ENCODE measurements around the gene CITED4.

Gene CITED4

GRCh38 chr1:40878906-40879305, 16.7 kb upstream of the CITED4 start:
- DNase-seq (ENCODE audit: extremely low spot score): no peak
- ChIA-PET POLR2A (no interaction called here), CTCF (interaction anchor here (0.8 kb wide), 1 partner anchor 74 kb away, joined by 4 read pairs; no protein-coding TSS in a partner anchor)
- TF ChIP-seq ARNT (IDR thresholded peaks at IDR 0.05) (no peak), LEF1 (IDR thresholded peaks at IDR 0.05; ENCODE audit: borderline replicate concordance) (no peak), SUZ12 (IDR thresholded peaks at IDR 0.05) (no peak), ZNF384 (IDR thresholded peaks at IDR 0.05) (no peak), HDGF (IDR thresholded peaks at IDR 0.05; ENCODE audit: borderline replicate concordance) (no peak), CTBP1 (IDR thresholded peaks at IDR 0.05; ENCODE audit: borderline replicate concordance) (no peak), PKNOX1 (IDR thresholded peaks at IDR 0.05) (no peak), FOXM1 (IDR thresholded peaks at IDR 0.05; ENCODE audit: borderline replicate concordance) (no peak), SP1 (IDR thresholded peaks at IDR 0.05) (no peak), BHLHE40 (IDR thresholded peaks at IDR 0.05; ENCODE audit: borderline replicate concordance) (no peak), ELF4 (IDR thresholded peaks at IDR 0.05) (no peak), TARDBP (IDR thresholded peaks at IDR 0.05) (no peak), NFRKB (IDR thresholded peaks at IDR 0.05) (no peak), FOXA1 (IDR thresholded peaks at IDR 0.05) (no peak), FOXK2 (IDR thresholded peaks at IDR 0.05) (no peak), L3MBTL2 (conservative IDR thresholded peaks at IDR 0.05) (no peak)

GRCh38 chr1:40877698-40878097, 15.5 kb upstream of the CITED4 start:
- ChIA-PET POLR2A (interaction anchor here (0.8 kb wide), 1 partner anchor 15 kb away, joined by 4 read pairs; the partner anchor contains the start of gene CITED4), CTCF (no interaction called here)
- DNase-seq (ENCODE audit: extremely low spot score): no peak
- no peak for TF ChIP-seq TARDBP (IDR thresholded peaks at IDR 0.05)
- TF ChIP-seq ELF4 (IDR thresholded peaks at IDR 0.05): no peak
- no peak for TF ChIP-seq FOXK2 (IDR thresholded peaks at IDR 0.05)
- TF ChIP-seq BHLHE40 (IDR thresholded peaks at IDR 0.05; ENCODE audit: borderline replicate concordance): no peak
- no peak for TF ChIP-seq FOXM1 (IDR thresholded peaks at IDR 0.05; ENCODE audit: borderline replicate concordance)
- no peak for TF ChIP-seq CTBP1 (IDR thresholded peaks at IDR 0.05; ENCODE audit: borderline replicate concordance)
- no peak for TF ChIP-seq LEF1 (IDR thresholded peaks at IDR 0.05; ENCODE audit: borderline replicate concordance)
- TF ChIP-seq ARNT (IDR thresholded peaks at IDR 0.05): no peak
- no peak for TF ChIP-seq NFRKB (IDR thresholded peaks at IDR 0.05)
- TF ChIP-seq SUZ12 (IDR thresholded peaks at IDR 0.05): no peak
- TF ChIP-seq SP1 (IDR thresholded peaks at IDR 0.05): no peak
- TF ChIP-seq HDGF (IDR thresholded peaks at IDR 0.05; ENCODE audit: borderline replicate concordance): no peak
- no peak for TF ChIP-seq ZNF384 (IDR thresholded peaks at IDR 0.05)
- no peak for TF ChIP-seq FOXA1 (IDR thresholded peaks at IDR 0.05)
- TF ChIP-seq L3MBTL2 (conservative IDR thresholded peaks at IDR 0.05): no peak
- TF ChIP-seq PKNOX1 (IDR thresholded peaks at IDR 0.05): no peak

- CTCF ChIA-PET: no interaction called here
- TF ChIP-seq TARDBP (IDR thresholded peaks at IDR 0.05) (no peak), SP1 (IDR thresholded peaks at IDR 0.05) (no peak), SUZ12 (IDR thresholded peaks at IDR 0.05) (no peak), CTBP1 (IDR thresholded peaks at IDR 0.05; ENCODE audit: borderline replicate concordance) (no peak), ZNF384 (IDR thresholded peaks at IDR 0.05) (no peak), FOXA1 (IDR thresholded peaks at IDR 0.05) (no peak), BHLHE40 (IDR thresholded peaks at IDR 0.05; ENCODE audit: borderline replicate concordance) (no peak), FOXK2 (IDR thresholded peaks at IDR 0.05) (no peak), LEF1 (IDR thresholded peaks at IDR 0.05; ENCODE audit: borderline replicate concordance) (no peak), ARNT (IDR thresholded peaks at IDR 0.05) (no peak), HDGF (IDR thresholded peaks at IDR 0.05; ENCODE audit: borderline replicate concordance) (no peak)
- POLR2A ChIA-PET: no interaction called here
- no peak for DNase-seq (ENCODE audit: extremely low spot score)
Observed at GRCh38 chr1:40876891-40877290, 14.7 kb upstream of the CITED4 start.

GRCh38 chr1:40876436-40876761, 14.2 kb upstream of the CITED4 start:
- DNase-seq (ENCODE audit: extremely low spot score): no peak
- ChIA-PET POLR2A (interaction anchor here (1.2 kb wide), 1 partner anchor 14 kb away, joined by 3 read pairs; the partner anchor contains the start of gene CITED4), CTCF (no interaction called here)
- TF ChIP-seq FOXA1 (IDR thresholded peaks at IDR 0.05) (no peak), SP1 (IDR thresholded peaks at IDR 0.05) (no peak), BHLHE40 (IDR thresholded peaks at IDR 0.05; ENCODE audit: borderline replicate concordance) (no peak), NFRKB (IDR thresholded peaks at IDR 0.05) (no peak), FOXK2 (IDR thresholded peaks at IDR 0.05) (no peak), PKNOX1 (IDR thresholded peaks at IDR 0.05) (no peak), CTBP1 (IDR thresholded peaks at IDR 0.05; ENCODE audit: borderline replicate concordance) (no peak), LEF1 (IDR thresholded peaks at IDR 0.05; ENCODE audit: borderline replicate concordance) (no peak), ZNF384 (IDR thresholded peaks at IDR 0.05) (no peak), ARNT (IDR thresholded peaks at IDR 0.05) (no peak), HDGF (IDR thresholded peaks at IDR 0.05; ENCODE audit: borderline replicate concordance) (no peak), SUZ12 (IDR thresholded peaks at IDR 0.05) (no peak), L3MBTL2 (conservative IDR thresholded peaks at IDR 0.05) (no peak)

GRCh38 chr1:40873863-40874472, 11.8 kb upstream of the CITED4 start:
- no peak for TF ChIP-seq L3MBTL2 (conservative IDR thresholded peaks at IDR 0.05)
- no peak for TF ChIP-seq FOXA1 (IDR thresholded peaks at IDR 0.05)
- TF ChIP-seq TARDBP (IDR thresholded peaks at IDR 0.05): no peak
- TF ChIP-seq LEF1 (IDR thresholded peaks at IDR 0.05; ENCODE audit: borderline replicate concordance): no peak
- TF ChIP-seq FOXM1 (IDR thresholded peaks at IDR 0.05; ENCODE audit: borderline replicate concordance): no peak
- TF ChIP-seq ELF4 (IDR thresholded peaks at IDR 0.05): no peak
- TF ChIP-seq ARNT (IDR thresholded peaks at IDR 0.05): no peak
- TF ChIP-seq BHLHE40 (IDR thresholded peaks at IDR 0.05; ENCODE audit: borderline replicate concordance): no peak
- no peak for TF ChIP-seq SP1 (IDR thresholded peaks at IDR 0.05)
- TF ChIP-seq ZNF384 (IDR thresholded peaks at IDR 0.05): no peak
- TF ChIP-seq FOXK2 (IDR thresholded peaks at IDR 0.05): no peak
- no peak for TF ChIP-seq SUZ12 (IDR thresholded peaks at IDR 0.05)
- TF ChIP-seq PKNOX1 (IDR thresholded peaks at IDR 0.05): no peak
- TF ChIP-seq CTBP1 (IDR thresholded peaks at IDR 0.05; ENCODE audit: borderline replicate concordance): no peak
- TF ChIP-seq HDGF (IDR thresholded peaks at IDR 0.05; ENCODE audit: borderline replicate concordance): no peak
- no peak for TF ChIP-seq NFRKB (IDR thresholded peaks at IDR 0.05)
- CTCF ChIA-PET: no interaction called here
- POLR2A ChIA-PET: no interaction called here
- DNase-seq (ENCODE audit: extremely low spot score): no peak

All from HEK293T (cell line).